HG03025 (cell line): Measurements from ENCODE around the gene ANKUB1.

Source experiments
- ATAC-seq: cut with Tn5 transposase; IDR thresholded peaks from one replicate; pipeline ENCODE4 v1.9.1; 2021; ENCODE audit warnings: mild to moderate bottlenecking, moderate library complexity; ENCODE audit not compliant: unreplicated experiment, low FRiP score

The ANKUB1 gene

DNA sequence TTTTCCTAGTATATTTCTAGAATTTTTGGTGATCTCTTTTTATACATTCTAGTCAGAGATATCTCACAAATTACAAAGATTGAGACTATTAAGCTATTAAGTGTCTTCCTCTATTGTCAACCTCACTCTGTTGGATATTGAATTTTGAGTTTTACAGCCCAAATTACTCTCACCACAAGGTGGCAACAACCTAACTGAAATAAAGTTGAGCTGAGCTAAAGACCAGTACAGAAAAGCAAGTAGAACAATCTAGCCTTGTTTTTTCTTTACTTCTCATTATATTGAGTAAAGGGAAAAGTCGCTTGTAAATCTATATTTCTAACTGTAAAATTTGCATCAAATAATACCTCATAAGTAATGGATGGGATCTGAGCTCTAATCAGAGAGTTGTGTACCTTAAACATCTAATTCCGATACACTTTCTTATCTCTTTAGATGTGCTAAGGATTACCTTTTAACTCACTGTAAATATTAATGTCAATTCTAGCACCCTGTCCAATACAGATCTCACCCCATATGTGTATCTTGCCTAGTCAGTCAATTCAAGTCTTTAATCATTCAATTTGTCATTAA is 26.5 kb downstream of the ANKUB1 start:
- ATAC-seq, result no peak

DNA sequence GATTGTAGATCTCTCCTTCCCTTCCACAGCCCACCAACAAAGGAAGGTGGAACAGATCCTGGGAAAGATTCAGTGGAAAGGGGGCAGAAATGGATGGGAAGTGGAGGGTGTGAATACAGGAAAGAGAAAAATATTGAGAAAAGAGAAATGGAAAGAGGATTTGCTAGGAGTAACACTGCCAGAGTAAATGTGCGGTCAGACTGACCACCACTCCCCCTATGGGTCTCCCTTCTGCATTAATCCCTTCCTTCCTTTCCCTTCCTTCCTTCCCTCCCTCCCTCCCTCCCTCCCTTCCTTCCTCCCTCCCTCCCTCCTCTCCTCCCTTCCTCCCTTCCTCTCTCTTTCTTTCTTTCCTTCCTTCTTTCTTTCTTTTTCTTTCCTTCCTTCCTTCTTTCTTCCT is 28.1 kb downstream of the ANKUB1 start:
- no peak for ATAC-seq

DNA sequence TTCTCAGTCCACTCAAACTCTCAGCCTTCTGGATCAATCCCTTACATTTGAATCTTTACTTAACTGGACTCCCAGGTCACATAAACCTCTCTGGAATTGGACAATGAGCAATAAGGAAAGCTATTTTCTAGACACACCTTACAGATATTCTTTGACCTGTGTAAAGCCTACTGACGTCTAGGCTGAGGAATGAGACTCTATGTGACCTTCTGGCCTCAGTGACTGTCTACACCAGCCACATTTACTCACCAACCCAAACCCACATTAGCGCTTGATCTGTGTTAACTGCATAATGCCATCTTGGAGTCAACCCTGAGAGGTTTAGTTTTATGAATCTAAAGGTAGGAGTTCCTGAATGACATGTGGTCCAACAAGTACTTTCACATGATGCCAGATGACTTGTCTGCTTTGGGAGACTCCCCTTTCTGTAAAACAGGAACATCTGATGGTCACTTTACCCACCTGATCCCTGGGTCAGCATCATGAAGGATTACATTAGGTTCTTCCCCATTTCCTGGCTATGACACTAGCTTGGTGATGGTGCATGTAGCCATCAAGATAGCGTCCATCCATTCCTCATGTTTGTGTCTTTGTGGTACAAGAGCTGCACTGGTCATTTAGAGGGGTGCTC is 28.7 kb downstream of the ANKUB1 start:
- no peak for ATAC-seq

DNA sequence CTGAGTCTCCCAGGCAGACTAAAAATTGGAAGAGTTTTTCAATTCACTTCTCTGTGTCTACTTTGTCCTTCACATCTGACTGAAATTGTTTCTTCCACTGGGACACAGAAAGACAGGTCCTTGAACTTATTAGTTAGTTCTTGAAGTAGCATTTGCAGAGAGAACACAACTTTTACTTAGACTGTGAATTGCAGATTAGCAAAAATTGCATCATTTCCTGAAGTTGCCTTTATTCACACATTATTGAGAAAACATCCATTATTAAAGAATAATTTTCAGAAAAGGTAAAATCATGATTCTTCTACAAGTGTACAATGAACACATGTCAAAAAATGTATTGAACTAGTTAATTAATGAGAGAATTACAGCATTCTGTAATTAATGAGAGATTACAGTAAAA is 38.6 kb downstream of the ANKUB1 start:
- no peak for ATAC-seq

DNA sequence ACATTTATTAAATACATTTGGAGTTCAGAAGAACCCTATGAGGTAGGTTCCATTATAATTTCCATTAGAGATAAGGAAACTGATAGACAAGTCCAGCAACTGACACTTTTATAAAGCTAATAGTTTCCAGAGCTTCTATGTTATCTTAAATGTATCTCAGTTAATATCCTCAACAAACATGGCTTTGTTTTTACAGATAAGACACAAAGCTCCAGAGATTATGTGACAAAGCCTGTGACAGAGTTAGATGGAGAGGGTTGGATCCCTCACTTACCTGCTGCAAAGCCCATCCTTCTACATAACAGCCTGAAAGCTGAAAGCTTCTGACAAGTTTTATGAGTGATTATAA is 39.6 kb downstream of the ANKUB1 start:
- no peak for ATAC-seq

DNA sequence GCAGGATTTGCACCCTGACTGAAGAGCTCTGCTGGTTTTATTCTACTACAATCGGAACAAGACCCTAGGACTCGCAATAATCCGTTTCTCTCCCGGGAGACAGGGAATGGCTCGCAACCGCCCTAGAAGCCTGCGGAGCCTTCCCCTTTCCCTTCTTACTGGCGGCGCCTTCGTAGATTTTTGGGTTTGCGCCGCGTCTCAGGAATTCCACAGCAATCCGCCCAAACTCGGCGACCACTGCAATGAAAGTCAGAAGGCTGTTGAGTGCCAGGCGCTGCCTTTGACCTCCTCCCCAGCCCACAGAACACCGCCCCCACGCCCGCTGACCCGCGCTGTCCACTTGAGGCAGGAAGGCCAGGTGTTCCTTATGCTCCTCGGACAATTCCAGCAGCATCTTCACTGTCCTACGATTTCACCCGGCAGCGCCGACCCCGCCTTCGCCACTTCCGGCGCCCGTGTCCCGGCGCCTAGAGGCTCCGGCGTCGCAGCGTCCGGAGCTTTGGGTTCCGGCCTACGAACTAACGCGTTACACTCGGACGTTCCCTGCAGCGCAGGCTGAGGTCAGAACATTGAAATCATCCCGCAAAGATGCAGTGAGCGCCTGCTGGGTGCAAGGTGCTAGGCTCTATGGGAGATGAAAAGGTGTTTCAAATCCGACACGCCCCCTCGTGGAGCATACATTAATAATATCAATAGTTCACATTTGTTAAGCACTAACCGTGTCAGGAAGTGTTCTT is 40.1 kb downstream of the ANKUB1 start, which contains the start of gene COMMD2:
Gene COMMD2 (minus strand): TSS at position 439 of the 737 bp plus-strand sequence. CDS start 45 bp downstream, at position 394.
- ATAC-seq, result peak; percentile 97

DNA sequence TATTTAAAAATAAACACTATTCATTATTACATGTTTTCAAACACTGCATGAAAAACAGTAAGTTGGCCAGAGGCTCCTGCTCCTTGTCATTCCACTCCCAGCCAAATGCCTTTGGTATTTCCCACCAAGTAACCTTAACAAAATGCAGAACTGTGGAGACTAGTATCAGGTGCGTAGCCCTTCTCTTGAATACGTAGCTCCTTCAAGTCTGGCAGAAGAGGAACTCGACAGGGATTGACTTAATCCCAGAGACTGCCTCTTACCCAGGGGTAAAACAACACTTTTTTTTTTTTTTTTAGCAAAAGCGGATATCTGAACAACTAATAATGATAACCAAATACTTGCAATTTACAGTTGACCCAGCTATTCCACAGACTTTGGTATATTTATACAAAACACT is 40.8 kb downstream of the ANKUB1 start:
- ATAC-seq, result no peak

DNA sequence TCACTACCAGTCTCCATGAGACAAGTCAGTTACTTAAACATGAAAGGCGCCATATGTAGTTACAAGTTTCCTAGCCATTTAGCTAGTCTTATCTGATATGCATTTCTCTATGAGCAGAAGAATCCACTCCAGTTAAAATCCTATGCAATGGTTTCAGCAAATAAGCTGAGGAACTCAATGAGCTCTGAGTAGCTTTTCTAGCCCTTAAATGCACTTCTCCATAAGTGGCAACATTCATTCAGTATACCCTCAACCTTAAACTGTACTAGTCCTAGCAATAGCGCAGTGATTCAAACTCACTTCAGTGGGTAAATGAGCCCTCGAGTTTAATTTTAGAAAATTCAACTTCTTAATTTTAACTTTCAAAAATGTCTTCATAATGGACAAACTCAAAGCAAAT is 47.7 kb downstream of the ANKUB1 start:
- ATAC-seq, result no peak

DNA sequence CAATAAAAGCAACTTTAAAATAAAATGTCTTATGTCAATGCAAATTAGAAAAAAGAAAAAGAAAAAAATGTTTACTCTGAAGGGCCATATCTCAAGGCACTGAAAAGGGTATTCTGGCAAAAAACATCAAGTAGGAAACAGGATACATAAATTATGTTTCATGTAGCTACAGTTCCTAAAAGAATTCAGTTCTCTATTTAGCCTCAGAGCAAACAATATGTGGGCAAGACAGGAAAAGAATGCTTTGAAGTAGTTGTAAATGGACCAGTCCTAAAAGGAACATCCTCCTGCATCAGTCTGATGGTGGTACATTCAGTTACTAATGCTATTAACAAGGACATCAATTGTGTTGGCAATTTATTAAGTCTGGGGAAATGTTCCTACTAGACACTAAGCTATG is 48.2 kb downstream of the ANKUB1 start:
- no peak for ATAC-seq

DNA sequence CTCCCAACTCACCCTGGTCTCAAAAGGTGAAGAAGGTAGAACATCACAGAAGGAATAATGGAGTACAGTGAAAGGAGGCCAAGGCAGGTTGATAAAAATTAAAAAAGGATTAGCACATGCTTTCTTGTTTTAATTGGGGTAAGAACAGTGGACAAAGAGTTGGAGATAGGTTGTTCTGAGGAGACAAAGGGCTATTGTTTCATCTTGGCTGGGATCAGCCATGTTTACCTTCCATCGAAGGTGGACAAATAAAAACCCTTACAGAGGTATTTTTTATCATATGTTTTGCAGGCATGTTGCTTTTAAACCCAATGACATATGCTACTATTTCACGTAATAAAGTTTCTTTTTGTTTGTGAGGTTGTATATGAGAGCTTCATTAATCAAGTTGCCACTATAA is 53.0 kb downstream of the ANKUB1 start:
- ATAC-seq, result no peak

DNA sequence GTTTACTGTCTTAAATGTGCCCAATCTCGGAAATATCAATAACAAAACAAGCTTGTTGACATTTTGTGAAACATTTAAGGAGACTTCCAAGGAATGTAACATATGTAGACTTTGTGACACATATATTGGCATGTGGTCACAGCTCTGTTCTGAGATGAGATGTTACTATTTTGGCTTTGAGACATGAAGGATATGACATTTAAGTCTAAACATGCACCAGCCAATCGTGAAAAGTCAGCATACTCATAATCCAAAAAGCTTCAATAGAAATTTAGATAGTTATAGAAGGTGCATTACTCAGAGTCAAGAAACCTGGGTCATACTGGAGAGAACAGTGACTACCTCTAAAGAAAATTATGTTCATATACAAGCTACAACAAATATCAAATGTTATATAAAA is 53.5 kb downstream of the ANKUB1 start:
- ATAC-seq, result no peak

DNA sequence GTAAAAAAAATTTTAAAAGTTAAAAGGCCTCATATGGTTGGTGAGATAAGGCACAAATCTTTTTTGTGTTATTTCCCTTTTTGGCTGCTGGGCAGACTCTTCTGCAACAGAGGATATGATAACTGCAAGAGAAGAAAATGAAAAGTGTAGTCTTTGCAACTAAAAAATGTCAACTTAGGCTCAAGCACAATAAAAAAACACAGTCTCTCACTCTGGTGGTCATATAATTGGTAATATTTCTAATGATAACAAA is 55.5 kb downstream of the ANKUB1 start:
- no peak for ATAC-seq

DNA sequence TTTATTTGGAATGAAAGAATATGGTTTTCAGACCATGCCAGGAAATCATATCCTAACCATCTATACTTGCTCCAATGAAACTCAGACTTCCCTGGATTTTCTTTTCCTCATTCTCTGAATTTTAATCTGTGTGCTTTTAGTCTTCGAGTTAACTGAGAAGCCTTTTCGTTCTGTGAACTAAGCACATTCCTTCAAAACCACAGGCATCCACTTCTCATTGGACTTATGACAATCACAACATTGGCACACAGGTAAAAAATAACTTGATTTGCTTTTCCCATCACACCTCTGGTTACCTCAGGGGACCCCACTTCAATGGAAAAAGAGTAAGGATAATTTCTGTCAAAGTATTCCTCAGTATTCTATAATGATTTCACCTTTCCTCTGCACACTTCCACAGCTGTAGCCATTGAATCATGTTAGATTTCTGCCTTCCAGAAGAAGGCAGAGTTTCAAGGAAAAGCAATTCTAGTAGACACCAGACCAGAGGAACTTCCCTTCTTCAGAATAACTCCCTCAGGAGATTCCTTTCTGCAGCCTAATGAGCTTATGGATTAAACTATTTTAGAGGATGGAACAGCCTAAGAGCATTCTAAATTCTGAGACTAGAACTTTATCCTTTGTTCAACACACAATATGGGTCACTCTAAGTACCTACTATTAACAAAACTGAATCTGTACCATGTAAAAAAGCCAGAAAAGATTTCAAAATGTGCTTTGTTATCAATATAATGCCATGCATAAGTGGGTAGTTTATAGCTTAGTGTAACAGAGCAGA is 56.0 kb downstream of the ANKUB1 start:
- ATAC-seq, result no peak

DNA sequence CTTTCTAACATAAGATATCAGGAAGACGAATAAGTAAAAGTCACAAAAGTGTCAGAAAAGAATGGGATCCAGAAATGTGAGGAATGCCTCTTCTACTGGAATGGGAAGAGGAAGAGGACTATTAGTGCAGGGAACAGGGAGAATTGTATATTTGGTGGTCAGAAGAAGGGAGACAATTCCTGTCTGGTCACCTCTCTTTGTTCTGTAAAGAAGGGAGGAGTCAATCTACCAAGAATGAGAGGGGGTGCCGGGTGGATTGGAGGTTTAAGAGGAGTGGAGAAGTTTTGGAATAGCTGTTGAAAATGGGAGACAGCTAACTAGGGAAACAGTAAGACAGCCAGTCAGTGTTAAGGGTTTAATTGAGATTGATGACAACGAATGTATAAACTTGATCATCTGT is 60.1 kb downstream of the ANKUB1 start:
- ATAC-seq, result no peak

DNA sequence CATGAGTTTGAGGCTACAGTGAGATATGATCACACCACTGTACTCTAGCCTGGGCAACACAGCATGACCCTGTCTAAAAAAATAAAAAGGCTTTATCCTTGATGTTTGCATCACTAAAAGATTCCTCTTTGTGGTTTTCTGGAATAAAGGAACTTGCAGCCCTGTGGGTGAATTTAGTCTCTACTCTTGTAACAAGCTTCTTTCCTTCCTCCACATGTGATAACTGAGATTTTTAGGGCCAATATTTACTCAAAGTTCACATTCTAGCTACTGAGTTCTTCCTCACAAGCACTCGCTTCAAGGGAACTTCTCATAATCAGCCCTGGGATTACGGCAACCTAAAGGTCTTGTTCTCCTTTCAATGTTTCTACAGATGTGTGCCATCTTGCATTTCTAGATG is 64.7 kb downstream of the ANKUB1 start:
- ATAC-seq, result no peak

DNA sequence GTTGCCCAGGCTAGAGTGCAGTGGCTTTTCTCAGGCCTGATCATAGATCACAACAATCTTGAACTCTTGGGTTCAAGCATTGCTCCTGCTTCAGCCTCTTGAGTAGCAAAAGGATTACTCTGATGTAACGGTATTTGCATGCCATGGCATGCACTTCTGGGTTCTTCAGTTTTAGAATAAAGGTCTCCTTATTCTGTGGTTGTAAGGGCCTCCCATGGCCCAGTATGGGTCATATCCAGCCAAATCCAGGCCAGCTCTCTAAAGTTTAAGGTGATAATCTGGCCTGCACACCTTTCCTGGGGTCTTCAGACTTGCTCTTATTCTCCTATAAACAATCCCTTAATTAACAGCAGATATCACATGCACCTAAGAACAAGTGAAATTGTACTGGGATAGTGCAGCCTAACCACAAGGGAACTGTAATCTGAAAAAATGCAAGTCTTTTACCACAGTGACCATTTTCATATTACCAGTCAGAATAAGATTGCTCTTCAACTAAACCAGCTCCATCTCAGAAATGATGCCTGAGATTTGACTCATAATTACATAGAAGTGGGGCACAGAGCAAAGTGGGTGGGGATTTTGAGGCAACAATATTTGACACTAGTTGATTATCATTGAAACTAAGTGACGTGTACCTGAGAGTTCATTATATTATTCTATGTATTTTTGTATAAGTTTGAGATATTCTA is 65.5 kb downstream of the ANKUB1 start:
- ATAC-seq, result no peak

DNA sequence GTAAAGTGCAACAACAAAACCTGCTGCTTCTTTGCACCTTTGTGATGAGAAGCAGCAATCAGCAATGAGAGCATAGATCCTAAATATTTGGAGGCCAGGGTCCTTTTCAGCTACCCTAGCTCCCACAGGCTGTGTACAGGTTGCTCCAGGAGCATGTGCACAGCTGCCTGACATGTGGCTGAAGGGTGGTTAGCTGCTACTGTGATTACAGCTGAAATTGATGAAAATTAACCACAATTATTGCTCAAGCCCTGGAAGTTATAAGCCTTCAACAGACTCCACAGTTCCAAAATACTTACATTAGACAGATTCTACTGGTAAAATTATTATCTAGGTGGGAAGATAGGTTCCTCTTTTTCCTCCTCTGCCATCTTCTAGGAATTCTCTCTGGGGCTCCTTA is 68.6 kb downstream of the ANKUB1 start:
- ATAC-seq, result no peak

DNA sequence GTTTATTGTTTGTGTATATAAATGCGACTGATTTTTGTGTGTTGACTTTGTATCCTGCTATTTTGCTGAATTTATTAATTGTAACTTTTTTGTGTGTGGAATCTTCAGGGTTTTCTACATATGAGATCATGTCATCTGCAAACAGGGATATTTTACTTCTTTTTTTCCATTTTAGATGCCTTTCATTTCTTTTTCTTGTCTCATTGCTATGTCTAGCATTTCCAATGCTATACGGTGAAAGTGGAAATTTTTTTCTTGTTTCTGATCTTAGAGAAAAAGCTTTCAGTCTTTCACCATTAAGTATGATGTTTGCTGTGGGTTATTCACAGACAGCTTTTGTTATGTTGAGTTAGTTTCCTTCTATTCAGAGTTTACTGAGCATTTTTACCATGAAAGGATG is 71.4 kb downstream of the ANKUB1 start:
- no peak for ATAC-seq

DNA sequence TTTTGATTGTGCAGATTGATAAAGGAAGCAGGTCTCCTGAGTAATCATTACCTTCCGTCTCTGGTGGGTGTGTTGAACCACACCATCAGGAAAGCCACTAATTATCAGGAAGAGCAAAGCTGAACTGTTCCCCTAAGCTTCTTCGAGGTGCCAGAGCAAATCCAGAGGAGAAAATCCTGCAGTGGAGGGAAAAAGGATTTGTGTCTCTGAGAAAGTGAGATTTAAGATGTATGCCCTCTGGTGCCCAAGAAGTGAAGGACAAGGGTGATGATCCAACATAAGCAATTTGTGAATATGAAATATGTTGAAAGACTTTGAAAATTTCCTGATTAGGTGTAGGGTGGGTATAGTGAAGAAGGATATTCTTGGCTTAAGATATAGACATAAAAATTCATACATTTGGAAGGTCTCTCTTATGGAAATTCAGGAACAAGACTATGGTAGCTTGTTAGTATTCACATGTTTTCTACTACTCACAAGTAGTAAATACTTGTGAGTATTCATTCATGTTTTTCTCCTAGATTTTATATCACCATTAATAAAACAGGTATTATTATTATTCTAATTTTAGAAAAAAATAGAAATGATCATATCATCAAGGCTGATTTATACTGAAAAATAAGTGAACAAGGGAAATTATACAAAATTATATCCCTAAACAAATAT is 74.8 kb downstream of the ANKUB1 start:
- ATAC-seq, result no peak

DNA sequence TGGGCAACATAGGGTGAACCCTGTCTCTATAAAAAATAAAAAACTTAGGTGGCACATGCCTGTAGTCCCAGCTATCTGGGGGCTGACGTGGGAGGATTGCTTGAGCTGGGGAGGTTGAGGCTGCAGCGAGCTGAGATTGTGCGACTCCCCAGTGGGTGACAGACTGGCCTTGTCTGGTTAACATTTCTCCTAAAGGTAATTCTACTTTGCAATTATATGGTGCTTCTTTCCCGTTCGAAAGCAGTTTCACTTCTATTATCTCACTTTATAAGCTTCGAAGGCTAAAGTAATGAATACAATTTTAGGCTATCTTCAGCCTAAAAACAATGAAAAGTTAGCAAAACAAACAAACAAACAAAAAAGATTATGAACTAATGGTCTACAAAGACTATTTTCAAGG is 75.4 kb downstream of the ANKUB1 start:
- ATAC-seq, result no peak

DNA sequence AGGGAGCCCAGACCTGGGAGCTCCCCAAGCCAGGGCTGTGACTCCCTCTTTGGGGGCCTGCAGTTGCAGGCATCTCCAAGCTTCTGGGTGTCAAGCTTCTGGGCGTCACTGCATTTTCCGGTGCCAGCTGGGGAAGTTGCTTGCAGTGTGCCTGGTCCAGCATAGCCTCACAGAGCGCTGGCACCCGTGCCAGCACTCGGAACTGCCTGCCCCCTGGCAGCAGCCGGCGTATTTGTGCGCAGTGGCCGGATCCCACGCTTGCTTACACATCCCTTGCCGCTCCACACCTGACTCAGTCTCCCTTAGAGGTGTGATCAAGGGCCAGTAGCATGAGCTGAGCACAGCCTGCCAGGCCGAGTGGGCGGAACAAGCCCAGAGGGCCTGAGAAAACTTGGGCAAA is 77.1 kb downstream of the ANKUB1 start:
- ATAC-seq, result no peak
